Measurements from ENCODE around the gene FLG.

FLG gene

DNA sequence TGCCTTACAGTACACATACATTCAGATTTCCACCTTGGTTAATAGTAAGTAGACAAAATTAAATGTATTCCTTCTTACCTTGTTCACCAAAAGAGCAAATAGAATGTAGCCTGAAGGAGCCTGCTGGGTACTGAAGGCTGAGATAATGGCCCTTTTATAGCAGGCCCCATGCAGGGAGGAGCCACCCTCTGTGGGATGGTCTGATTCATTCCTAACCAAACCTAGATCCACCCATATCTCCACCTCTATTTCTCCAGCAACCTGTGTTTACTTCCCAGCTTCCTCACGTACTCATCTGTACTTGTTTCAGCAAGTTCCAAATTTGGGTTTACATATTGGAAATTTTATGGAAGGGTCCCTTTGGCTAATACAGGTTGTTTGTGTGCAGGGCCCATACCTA, at the start of gene FLG:
Gene FLG (minus strand): TSS at position 129 of the 400 bp plus-strand sequence. CDS start 9,783 bp downstream, outside the sequence.
- Histone ChIP-seq H3K36me3 (ENCODE audit: control insufficient read depth in 2 of 2, insufficient read depth in 2 of 2, low read length in 2 of 2) (no peaks in the 10 kb centered on the region), H3K9me3 (ENCODE audit: control insufficient read depth in 2 of 2, low read length in 2 of 2) (no peaks in the 10 kb centered on the region), H3K4me1 (ENCODE audit: control insufficient read depth in 2 of 2, insufficient read depth in 2 of 2, low read length in 2 of 2) (no peaks in the 10 kb centered on the region), H3K27me3 (ENCODE audit: control insufficient read depth in 2 of 2, insufficient read depth in 2 of 2, low read length in 2 of 2) (no peaks in the 10 kb centered on the region), H3K9ac (ENCODE audit: low read depth in 1 of 2, low read length in 2 of 2) (no peak within 1 kb of the TSS), H3K4me3 (ENCODE audit: low read length in 2 of 2) (no peak within 1 kb of the TSS), H3K27ac (ENCODE audit: low read depth in 2 of 2, low read length in 2 of 2) (no peak within 1 kb of the TSS)

DNA sequence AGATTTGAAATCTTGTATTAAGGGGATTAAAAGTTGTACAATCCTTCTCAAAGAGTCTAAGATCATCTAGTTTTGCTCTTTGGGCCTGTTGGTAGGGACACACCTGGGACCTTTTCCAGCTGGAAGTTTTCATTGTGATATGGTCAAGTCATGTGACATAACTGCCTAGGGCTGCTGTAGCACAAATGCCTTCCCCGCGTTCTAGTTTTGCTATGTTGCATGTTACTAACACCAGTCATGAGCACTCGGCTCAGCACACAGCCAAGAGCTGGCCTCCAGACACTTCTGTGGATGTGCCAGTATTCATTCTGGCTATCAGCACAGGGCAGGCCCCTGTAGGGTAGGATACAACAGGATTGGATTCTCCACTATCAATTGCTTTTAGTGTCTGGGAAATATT, 49.4 kb upstream of the FLG start:
- Histone ChIP-seq H3K27ac (ENCODE audit: low read depth in 2 of 2, low read length in 2 of 2) (no peak overlapping the region), H3K4me3 (ENCODE audit: low read length in 2 of 2) (no peak overlapping the region), H3K36me3 (ENCODE audit: control insufficient read depth in 2 of 2, insufficient read depth in 2 of 2, low read length in 2 of 2) (no peaks in the 10 kb centered on the region), H3K9me3 (ENCODE audit: control insufficient read depth in 2 of 2, low read length in 2 of 2) (no peaks in the 10 kb centered on the region), H3K27me3 (ENCODE audit: control insufficient read depth in 2 of 2, insufficient read depth in 2 of 2, low read length in 2 of 2) (no peaks in the 10 kb centered on the region), H3K4me1 (ENCODE audit: control insufficient read depth in 2 of 2, insufficient read depth in 2 of 2, low read length in 2 of 2) (no peaks in the 10 kb centered on the region), H3K9ac (ENCODE audit: low read depth in 1 of 2, low read length in 2 of 2) (no peak overlapping the region)

DNA sequence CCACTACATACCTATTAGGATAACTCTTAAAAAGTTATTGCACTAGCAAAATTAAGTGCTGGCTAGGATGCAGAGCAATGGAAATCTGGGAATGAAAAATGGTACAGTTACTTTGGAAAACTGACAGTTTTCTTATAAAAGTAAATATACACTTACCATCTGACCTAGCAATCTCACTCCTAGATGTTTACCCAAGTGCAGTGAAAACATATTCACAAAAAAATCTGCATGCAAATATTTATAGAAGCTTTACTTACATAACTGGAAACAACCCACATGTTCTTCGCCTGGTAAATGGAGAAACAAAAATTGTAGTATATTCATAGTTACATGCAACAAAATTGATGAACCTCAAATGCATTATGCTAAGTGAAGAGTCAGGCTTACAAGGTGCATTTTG, 47.6 kb upstream of the FLG start:
- Histone ChIP-seq H3K9ac (ENCODE audit: low read depth in 1 of 2, low read length in 2 of 2) (no peak overlapping the region), H3K4me1 (ENCODE audit: control insufficient read depth in 2 of 2, insufficient read depth in 2 of 2, low read length in 2 of 2) (no peaks in the 10 kb centered on the region), H3K9me3 (ENCODE audit: control insufficient read depth in 2 of 2, low read length in 2 of 2) (no peaks in the 10 kb centered on the region), H3K27ac (ENCODE audit: low read depth in 2 of 2, low read length in 2 of 2) (no peak overlapping the region), H3K27me3 (ENCODE audit: control insufficient read depth in 2 of 2, insufficient read depth in 2 of 2, low read length in 2 of 2) (no peaks in the 10 kb centered on the region), H3K4me3 (ENCODE audit: low read length in 2 of 2) (no peak overlapping the region), H3K36me3 (ENCODE audit: control insufficient read depth in 2 of 2, insufficient read depth in 2 of 2, low read length in 2 of 2) (no peaks in the 10 kb centered on the region)

DNA sequence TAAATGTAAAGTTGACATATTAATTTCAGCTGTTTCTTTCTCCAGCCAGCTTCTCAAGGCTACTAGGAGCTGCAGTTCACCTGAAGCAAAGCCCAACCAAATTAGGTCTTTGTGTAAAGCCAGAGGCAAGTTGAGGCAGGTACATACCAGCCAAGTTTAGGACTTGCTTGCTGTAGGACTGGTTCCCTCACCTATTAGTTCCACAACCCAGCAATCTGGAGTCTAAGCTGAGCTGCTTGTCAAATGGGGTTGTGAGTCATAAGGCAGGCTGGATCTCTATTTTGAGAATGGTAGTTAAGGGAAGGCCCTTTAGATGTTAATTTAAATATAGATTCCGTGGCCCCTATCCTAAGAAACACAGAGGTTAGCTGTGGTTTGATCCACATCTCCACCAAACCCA, 42.4 kb upstream of the FLG start:
- Histone ChIP-seq H3K27me3 (ENCODE audit: control insufficient read depth in 2 of 2, insufficient read depth in 2 of 2, low read length in 2 of 2) (no peaks in the 10 kb centered on the region), H3K4me1 (ENCODE audit: control insufficient read depth in 2 of 2, insufficient read depth in 2 of 2, low read length in 2 of 2) (no peaks in the 10 kb centered on the region), H3K9me3 (ENCODE audit: control insufficient read depth in 2 of 2, low read length in 2 of 2) (no peaks in the 10 kb centered on the region), H3K27ac (ENCODE audit: low read depth in 2 of 2, low read length in 2 of 2) (no peak overlapping the region), H3K4me3 (ENCODE audit: low read length in 2 of 2) (no peak overlapping the region), H3K36me3 (ENCODE audit: control insufficient read depth in 2 of 2, insufficient read depth in 2 of 2, low read length in 2 of 2) (no peaks in the 10 kb centered on the region), H3K9ac (ENCODE audit: low read depth in 1 of 2, low read length in 2 of 2) (no peak overlapping the region)

DNA sequence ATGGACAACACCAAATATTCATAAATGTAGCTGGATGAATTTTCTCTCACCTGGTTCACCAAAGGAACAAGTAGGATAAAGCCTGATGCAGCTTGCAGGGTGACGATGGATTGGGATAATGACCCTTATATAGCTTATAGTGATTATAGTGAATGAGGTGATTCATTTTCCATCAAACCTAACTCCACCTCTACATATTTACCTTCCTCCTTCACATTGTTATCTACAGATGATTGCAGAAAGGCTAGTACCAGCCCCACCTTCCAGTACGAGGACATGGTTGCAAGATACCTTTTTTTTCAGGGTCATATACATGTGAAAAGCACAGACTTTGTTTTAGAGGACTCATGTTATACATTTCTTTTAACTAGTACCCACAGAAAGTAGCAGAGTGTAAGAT, 34.9 kb upstream of the FLG start, which contains the start of gene FLG2:
Gene FLG2 (minus strand): TSS at position 101 of the 400 bp plus-strand sequence. CDS start 1,122 bp downstream, outside the sequence.
- H3K27ac ChIP-seq (ENCODE audit: low read depth in 2 of 2, low read length in 2 of 2), result no peak within 1 kb of the TSS
- H3K4me1 ChIP-seq (ENCODE audit: control insufficient read depth in 2 of 2, insufficient read depth in 2 of 2, low read length in 2 of 2), result no peaks in the 10 kb centered on the region
- no peaks in the 10 kb centered on the region for H3K9me3 ChIP-seq (ENCODE audit: control insufficient read depth in 2 of 2, low read length in 2 of 2)
- no peak within 1 kb of the TSS for H3K9ac ChIP-seq (ENCODE audit: low read depth in 1 of 2, low read length in 2 of 2)
- H3K4me3 ChIP-seq (ENCODE audit: low read length in 2 of 2), result no peak within 1 kb of the TSS
- no peaks in the 10 kb centered on the region for H3K27me3 ChIP-seq (ENCODE audit: control insufficient read depth in 2 of 2, insufficient read depth in 2 of 2, low read length in 2 of 2)
- no peaks in the 10 kb centered on the region for H3K36me3 ChIP-seq (ENCODE audit: control insufficient read depth in 2 of 2, insufficient read depth in 2 of 2, low read length in 2 of 2)

DNA sequence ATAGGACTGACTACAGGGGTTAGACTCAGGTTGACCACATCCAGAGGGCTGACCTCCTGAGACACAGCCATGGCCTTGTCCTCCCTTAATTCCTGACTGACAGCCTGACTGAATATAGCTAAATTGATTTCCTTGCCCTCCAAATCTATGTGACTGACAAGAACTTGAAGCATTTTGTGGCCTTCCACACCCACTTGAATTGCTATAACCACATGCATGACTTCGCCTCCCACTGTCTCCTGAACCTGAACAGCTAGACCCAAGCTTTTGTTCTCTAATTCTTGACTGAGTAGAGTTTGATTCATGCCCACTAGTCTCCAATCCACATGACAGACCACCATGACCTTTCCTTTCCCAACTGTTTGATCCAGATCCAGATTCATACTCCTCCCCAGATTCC, 31.7 kb upstream of the FLG start:
- Histone ChIP-seq H3K36me3 (ENCODE audit: control insufficient read depth in 2 of 2, insufficient read depth in 2 of 2, low read length in 2 of 2) (no peaks in the 10 kb centered on the region), H3K9me3 (ENCODE audit: control insufficient read depth in 2 of 2, low read length in 2 of 2) (no peaks in the 10 kb centered on the region), H3K4me3 (ENCODE audit: low read length in 2 of 2) (no peak overlapping the region), H3K27me3 (ENCODE audit: control insufficient read depth in 2 of 2, insufficient read depth in 2 of 2, low read length in 2 of 2) (no peaks in the 10 kb centered on the region), H3K9ac (ENCODE audit: low read depth in 1 of 2, low read length in 2 of 2) (no peak overlapping the region), H3K4me1 (ENCODE audit: control insufficient read depth in 2 of 2, insufficient read depth in 2 of 2, low read length in 2 of 2) (no peaks in the 10 kb centered on the region), H3K27ac (ENCODE audit: low read depth in 2 of 2, low read length in 2 of 2) (no peak overlapping the region)

DNA sequence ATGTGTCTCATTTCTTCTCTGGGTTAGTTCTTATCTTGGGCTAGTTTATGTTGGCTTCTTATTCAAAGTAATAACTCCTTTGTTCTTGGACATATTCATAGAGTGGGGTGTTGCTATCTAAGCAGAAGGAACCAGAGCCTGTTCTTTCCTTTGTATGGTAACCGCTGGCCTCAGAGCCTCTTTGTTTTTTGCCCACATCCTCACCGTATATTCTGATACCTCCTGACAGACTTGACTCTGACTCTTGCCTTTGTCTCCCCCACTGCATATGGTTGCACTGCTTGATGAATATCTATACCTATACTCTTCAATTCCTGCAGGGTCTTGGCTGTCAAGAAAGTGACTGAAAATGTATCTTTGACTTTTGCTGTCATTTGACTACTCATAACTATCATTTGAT, 24.6 kb upstream of the FLG start:
- H3K27me3 ChIP-seq (ENCODE audit: control insufficient read depth in 2 of 2, insufficient read depth in 2 of 2, low read length in 2 of 2), result no peaks in the 10 kb centered on the region
- H3K9ac ChIP-seq (ENCODE audit: low read depth in 1 of 2, low read length in 2 of 2), result no peak overlapping the region
- H3K36me3 ChIP-seq (ENCODE audit: control insufficient read depth in 2 of 2, insufficient read depth in 2 of 2, low read length in 2 of 2), result no peaks in the 10 kb centered on the region
- H3K4me1 ChIP-seq (ENCODE audit: control insufficient read depth in 2 of 2, insufficient read depth in 2 of 2, low read length in 2 of 2), result no peaks in the 10 kb centered on the region
- no peak overlapping the region for H3K4me3 ChIP-seq (ENCODE audit: low read length in 2 of 2)
- no peak overlapping the region for H3K27ac ChIP-seq (ENCODE audit: low read depth in 2 of 2, low read length in 2 of 2)
- no peaks in the 10 kb centered on the region for H3K9me3 ChIP-seq (ENCODE audit: control insufficient read depth in 2 of 2, low read length in 2 of 2)

DNA sequence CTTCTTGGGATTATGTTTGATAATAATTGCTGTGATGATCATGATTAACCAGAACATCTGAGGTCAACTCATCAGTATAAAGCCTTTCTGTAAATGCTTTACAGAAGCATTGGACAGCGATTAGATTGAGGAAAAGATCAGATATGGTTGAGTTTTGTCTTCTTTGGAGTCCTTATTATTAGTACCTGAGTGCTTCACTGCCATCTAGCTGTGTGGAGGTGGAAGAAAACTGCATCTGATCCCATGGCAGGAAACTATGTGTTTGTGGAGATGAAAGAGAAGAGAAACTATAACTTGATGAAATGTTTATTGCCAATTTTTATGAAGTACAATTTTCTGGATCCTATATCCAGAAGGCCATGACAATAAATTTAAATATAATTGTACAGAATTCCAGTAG, 23.4 kb upstream of the FLG start:
- H3K4me1 ChIP-seq (ENCODE audit: control insufficient read depth in 2 of 2, insufficient read depth in 2 of 2, low read length in 2 of 2), result no peaks in the 10 kb centered on the region
- no peak overlapping the region for H3K4me3 ChIP-seq (ENCODE audit: low read length in 2 of 2)
- H3K9me3 ChIP-seq (ENCODE audit: control insufficient read depth in 2 of 2, low read length in 2 of 2), result no peaks in the 10 kb centered on the region
- no peaks in the 10 kb centered on the region for H3K36me3 ChIP-seq (ENCODE audit: control insufficient read depth in 2 of 2, insufficient read depth in 2 of 2, low read length in 2 of 2)
- H3K27ac ChIP-seq (ENCODE audit: low read depth in 2 of 2, low read length in 2 of 2), result no peak overlapping the region
- no peak overlapping the region for H3K9ac ChIP-seq (ENCODE audit: low read depth in 1 of 2, low read length in 2 of 2)
- no peaks in the 10 kb centered on the region for H3K27me3 ChIP-seq (ENCODE audit: control insufficient read depth in 2 of 2, insufficient read depth in 2 of 2, low read length in 2 of 2)

DNA sequence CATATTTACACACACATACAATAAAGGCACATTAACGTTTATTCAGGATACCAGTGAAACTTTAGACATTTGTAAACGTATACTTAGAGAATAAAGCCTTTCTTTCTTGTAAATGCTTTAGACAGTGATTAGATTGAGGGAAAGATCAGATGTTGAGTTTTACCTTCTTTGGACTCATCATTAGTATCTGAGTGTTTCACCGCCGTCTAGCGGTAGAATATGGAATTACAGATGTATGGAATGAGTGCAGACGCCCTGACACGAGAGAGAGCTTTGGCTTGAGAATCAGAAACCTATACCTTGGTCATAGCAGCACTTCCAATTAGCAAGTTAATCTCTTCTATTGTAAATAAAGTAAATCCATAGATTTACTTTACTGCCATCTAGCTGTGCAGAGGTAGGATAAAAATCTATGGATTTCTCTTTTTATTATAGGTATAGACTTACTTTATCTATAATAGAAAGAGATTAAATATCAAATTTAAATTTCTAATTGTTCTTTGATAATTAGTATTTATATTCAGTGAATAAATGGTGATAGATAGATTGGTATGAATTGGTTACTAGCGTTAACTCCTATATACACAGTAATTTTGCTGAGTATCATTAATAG, 22.2 kb upstream of the FLG start:
- no peak overlapping the region for H3K9ac ChIP-seq (ENCODE audit: low read depth in 1 of 2, low read length in 2 of 2)
- no peak overlapping the region for H3K4me3 ChIP-seq (ENCODE audit: low read length in 2 of 2)
- H3K4me1 ChIP-seq (ENCODE audit: control insufficient read depth in 2 of 2, insufficient read depth in 2 of 2, low read length in 2 of 2), result no peaks in the 10 kb centered on the region
- H3K27ac ChIP-seq (ENCODE audit: low read depth in 2 of 2, low read length in 2 of 2), result no peak overlapping the region
- no peaks in the 10 kb centered on the region for H3K9me3 ChIP-seq (ENCODE audit: control insufficient read depth in 2 of 2, low read length in 2 of 2)
- H3K27me3 ChIP-seq (ENCODE audit: control insufficient read depth in 2 of 2, insufficient read depth in 2 of 2, low read length in 2 of 2), result no peaks in the 10 kb centered on the region
- no peaks in the 10 kb centered on the region for H3K36me3 ChIP-seq (ENCODE audit: control insufficient read depth in 2 of 2, insufficient read depth in 2 of 2, low read length in 2 of 2)

DNA sequence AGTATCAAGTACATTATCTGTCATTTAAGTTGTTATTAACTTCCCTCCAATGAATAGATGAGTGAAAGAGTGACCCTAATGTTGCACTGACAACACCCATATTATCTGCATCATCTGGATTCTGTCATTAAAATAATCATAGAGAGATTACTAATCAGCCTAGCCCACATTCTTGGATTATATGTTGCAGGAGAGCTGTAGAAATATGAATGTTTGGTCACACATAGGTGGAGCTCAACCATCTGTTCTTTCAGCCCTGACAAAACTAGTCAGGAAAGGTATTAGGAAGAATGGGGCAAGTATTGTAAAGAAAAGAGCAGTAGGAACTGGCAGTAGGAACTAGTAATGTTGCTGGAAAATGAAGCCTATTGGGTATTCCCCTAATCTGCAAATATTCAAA, 19.4 kb upstream of the FLG start:
- H3K4me1 ChIP-seq (ENCODE audit: control insufficient read depth in 2 of 2, insufficient read depth in 2 of 2, low read length in 2 of 2), result no peaks in the 10 kb centered on the region
- H3K4me3 ChIP-seq (ENCODE audit: low read length in 2 of 2), result no peak overlapping the region
- no peak overlapping the region for H3K9ac ChIP-seq (ENCODE audit: low read depth in 1 of 2, low read length in 2 of 2)
- no peaks in the 10 kb centered on the region for H3K9me3 ChIP-seq (ENCODE audit: control insufficient read depth in 2 of 2, low read length in 2 of 2)
- no peak overlapping the region for H3K27ac ChIP-seq (ENCODE audit: low read depth in 2 of 2, low read length in 2 of 2)
- H3K27me3 ChIP-seq (ENCODE audit: control insufficient read depth in 2 of 2, insufficient read depth in 2 of 2, low read length in 2 of 2), result no peaks in the 10 kb centered on the region
- no peaks in the 10 kb centered on the region for H3K36me3 ChIP-seq (ENCODE audit: control insufficient read depth in 2 of 2, insufficient read depth in 2 of 2, low read length in 2 of 2)

DNA sequence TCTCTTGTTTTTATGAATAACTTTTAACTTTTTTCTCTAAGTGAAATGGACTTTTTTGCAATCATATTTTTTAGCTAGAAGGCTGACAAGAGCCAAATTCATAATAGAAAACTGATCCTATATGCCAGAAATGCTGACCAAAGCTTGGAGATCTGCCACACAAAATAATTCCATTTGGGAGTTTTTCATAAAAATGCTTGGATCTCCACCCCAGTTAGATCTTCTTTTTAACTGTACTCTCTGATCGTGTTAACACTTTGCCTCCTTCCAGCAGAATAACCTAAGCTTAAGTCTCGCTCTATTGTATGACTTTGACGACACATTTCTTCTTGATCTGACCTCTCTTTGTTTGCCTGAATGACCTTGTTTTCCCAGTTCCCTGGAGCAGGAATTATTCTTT, 18.0 kb upstream of the FLG start:
- no peak overlapping the region for H3K27ac ChIP-seq (ENCODE audit: low read depth in 2 of 2, low read length in 2 of 2)
- no peaks in the 10 kb centered on the region for H3K27me3 ChIP-seq (ENCODE audit: control insufficient read depth in 2 of 2, insufficient read depth in 2 of 2, low read length in 2 of 2)
- no peak overlapping the region for H3K4me3 ChIP-seq (ENCODE audit: low read length in 2 of 2)
- H3K9me3 ChIP-seq (ENCODE audit: control insufficient read depth in 2 of 2, low read length in 2 of 2), result no peaks in the 10 kb centered on the region
- H3K36me3 ChIP-seq (ENCODE audit: control insufficient read depth in 2 of 2, insufficient read depth in 2 of 2, low read length in 2 of 2), result no peaks in the 10 kb centered on the region
- H3K4me1 ChIP-seq (ENCODE audit: control insufficient read depth in 2 of 2, insufficient read depth in 2 of 2, low read length in 2 of 2), result no peaks in the 10 kb centered on the region
- H3K9ac ChIP-seq (ENCODE audit: low read depth in 1 of 2, low read length in 2 of 2), result no peak overlapping the region

Measured in mucosa of rectum (tissue), 2 donors.